WTC11 (cell line): Measurements from ENCODE around the gene PDCD1. TPM values are rescaled to one million over a fixed set of nuclear protein-coding genes. Genes with fewer than 3 reads are reported as not detected.

Source experiments
- ARID4B ChIP-seq: sonication (generic); formaldehyde crosslinking; IDR thresholded peaks from 2 replicates; pipeline ENCODE4 v1.8.0; 2023; ENCODE audit warnings: missing genetic modification reagents, mild to moderate bottlenecking, borderline replicate concordance
- CREB1 ChIP-seq: sonication (generic); formaldehyde crosslinking; IDR thresholded peaks from 2 replicates; pipeline ENCODE4 v1.8.0; 2023; ENCODE audit warnings: mild to moderate bottlenecking, missing genetic modification reagents
- CREM ChIP-seq: sonication (generic); formaldehyde crosslinking; IDR thresholded peaks from 2 replicates; pipeline ENCODE4 v1.8.1; 2022; ENCODE audit warnings: mild to moderate bottlenecking, missing genetic modification reagents, moderate library complexity
- E2F5 ChIP-seq: sonication (generic); formaldehyde crosslinking; IDR thresholded peaks from 2 replicates; pipeline ENCODE4 v1.8.1; 2022; ENCODE audit warnings: mild to moderate bottlenecking, moderate library complexity, missing genetic modification reagents
- ELF4 ChIP-seq: sonication (generic); formaldehyde crosslinking; IDR thresholded peaks from 2 replicates; pipeline ENCODE4 v1.8.1; 2022; ENCODE audit warnings: low read depth, mild to moderate bottlenecking, moderate library complexity, missing genetic modification reagents
- HMGXB4 ChIP-seq: sonication (generic); formaldehyde crosslinking; IDR thresholded peaks from 2 replicates; pipeline ENCODE4 v1.8.1; 2023; ENCODE audit warnings: mild to moderate bottlenecking, moderate library complexity, missing genetic modification reagents
- KAT7 ChIP-seq: sonication (generic); formaldehyde crosslinking; IDR thresholded peaks from 2 replicates; pipeline ENCODE4 v1.8.1; 2023; ENCODE audit warnings: missing genetic modification reagents, mild to moderate bottlenecking, borderline replicate concordance
- MYBL2 ChIP-seq: sonication (generic); formaldehyde crosslinking; IDR thresholded peaks from 2 replicates; pipeline ENCODE4 v1.8.1; 2023; ENCODE audit warnings: mild to moderate bottlenecking, moderate library complexity, missing genetic modification reagents
- NFATC4 ChIP-seq: fragments of 250-450 bp; sonication (Bioruptor Pico); IDR thresholded peaks from 2 replicates; pipeline ENCODE4 v1.9.0; 2021; ENCODE audit warnings: mild to moderate bottlenecking
- PRDM15 ChIP-seq: sonication (generic); formaldehyde crosslinking; IDR thresholded peaks from 2 replicates; pipeline ENCODE4 v1.8.0; 2022; ENCODE audit warnings: missing genetic modification reagents
- PRRX2 ChIP-seq: fragments of 250-450 bp; sonication (Bioruptor Pico); IDR thresholded peaks from 2 replicates; pipeline ENCODE4 v1.8.0; 2021; ENCODE audit warnings: mild to moderate bottlenecking
- STAT6 ChIP-seq: sonication (generic); formaldehyde crosslinking; conservative IDR thresholded peaks from 2 replicates; pipeline ENCODE4 v1.8.1; 2023; ENCODE audit warnings: mild to moderate bottlenecking, low read depth, missing genetic modification reagents, moderate library complexity
- ZBTB21 ChIP-seq: sonication (generic); formaldehyde crosslinking; IDR thresholded peaks from 2 replicates; pipeline ENCODE4 v1.8.1; 2023; ENCODE audit warnings: mild to moderate bottlenecking, missing genetic modification reagents, borderline replicate concordance
- ZNF121 ChIP-seq: sonication (generic); formaldehyde crosslinking; IDR thresholded peaks from 2 replicates; pipeline ENCODE4 v1.8.0; 2023; ENCODE audit warnings: missing genetic modification reagents
- ZNF219 ChIP-seq: sonication (generic); formaldehyde crosslinking; IDR thresholded peaks from 2 replicates; pipeline ENCODE4 v1.8.0; 2023; ENCODE audit warnings: missing genetic modification reagents, mild to moderate bottlenecking, borderline replicate concordance
- ZNF232 ChIP-seq: sonication (generic); formaldehyde crosslinking; IDR thresholded peaks from 2 replicates; pipeline ENCODE4 v1.8.0; 2022; ENCODE audit warnings: mild to moderate bottlenecking, missing genetic modification reagents
- total RNA-seq: library from RNA; stranded (reverse); gene quantifications from 3 replicates; pipeline ENCODE4 v1.2.3, GENCODE V29; 2021
- TF ChIP-seq, protein P1 (sequence below): fragments of 250-450 bp; sonication (Bioruptor Pico); IDR thresholded peaks from 2 replicates; pipeline ENCODE4 v1.8.0; 2021; ENCODE audit warnings: mild to moderate bottlenecking
- TF ChIP-seq, protein P2 (sequence below): sonication (generic); formaldehyde crosslinking; IDR thresholded peaks from 2 replicates; pipeline ENCODE4 v1.8.1; 2022; ENCODE audit warnings: mild to moderate bottlenecking, missing genetic modification reagents, moderate library complexity, borderline replicate concordance
- TF ChIP-seq, protein P3 (sequence below): fragments of 250-450 bp; sonication (Bioruptor Pico); IDR thresholded peaks from 2 replicates; pipeline ENCODE4 v2.1.2; 2022; ENCODE audit warnings: mild to moderate bottlenecking, moderate library complexity

The PDCD1 gene
- total RNA-seq, 1 experiment from 2014 or later: 0.52 TPM

DNA sequence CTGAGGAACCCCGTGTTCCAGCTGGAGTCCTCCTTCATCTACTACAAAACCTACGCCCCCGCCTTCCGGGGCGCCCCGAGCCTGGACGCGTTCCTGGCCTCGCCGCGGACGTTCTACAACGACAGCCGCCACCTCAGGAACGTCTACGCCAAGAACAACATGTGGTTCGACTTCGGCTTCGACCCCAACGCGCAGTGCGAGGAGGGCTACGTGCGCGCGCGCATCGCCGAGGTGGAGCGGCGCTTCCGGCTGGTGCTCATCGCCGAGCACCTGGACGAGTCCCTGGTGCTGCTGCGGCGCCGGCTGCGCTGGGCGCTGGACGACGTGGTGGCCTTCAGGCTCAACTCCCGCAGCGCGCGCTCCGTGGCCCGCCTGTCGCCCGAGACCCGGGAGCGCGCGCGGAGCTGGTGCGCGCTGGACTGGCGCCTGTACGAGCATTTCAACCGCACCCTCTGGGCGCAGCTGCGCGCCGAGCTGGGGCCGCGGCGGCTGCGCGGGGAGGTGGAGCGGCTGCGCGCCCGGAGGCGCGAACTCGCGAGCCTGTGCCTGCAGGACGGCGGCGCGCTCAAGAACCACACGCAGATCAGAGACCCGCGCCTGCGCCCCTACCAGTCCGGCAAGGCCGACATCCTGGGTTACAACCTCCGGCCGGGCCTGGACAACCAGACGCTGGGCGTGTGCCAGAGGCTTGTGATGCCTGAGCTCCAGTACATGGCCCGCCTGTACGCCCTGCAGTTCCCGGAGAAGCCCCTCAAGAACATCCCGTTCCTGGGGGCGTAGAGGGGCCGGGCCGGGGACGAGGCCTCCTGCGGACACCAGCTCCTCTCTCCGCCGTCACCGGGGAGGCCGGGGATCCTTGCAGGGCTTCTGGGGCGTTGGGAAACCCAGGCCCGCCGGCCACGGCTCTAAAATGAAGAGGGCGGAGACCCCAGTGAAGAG lies 55.0 kb downstream of the PDCD1 start (continued):
- no peak for TF ChIP-seq PRRX2
- TF ChIP-seq ZNF219: no peak
- TF ChIP-seq, protein P1, sequence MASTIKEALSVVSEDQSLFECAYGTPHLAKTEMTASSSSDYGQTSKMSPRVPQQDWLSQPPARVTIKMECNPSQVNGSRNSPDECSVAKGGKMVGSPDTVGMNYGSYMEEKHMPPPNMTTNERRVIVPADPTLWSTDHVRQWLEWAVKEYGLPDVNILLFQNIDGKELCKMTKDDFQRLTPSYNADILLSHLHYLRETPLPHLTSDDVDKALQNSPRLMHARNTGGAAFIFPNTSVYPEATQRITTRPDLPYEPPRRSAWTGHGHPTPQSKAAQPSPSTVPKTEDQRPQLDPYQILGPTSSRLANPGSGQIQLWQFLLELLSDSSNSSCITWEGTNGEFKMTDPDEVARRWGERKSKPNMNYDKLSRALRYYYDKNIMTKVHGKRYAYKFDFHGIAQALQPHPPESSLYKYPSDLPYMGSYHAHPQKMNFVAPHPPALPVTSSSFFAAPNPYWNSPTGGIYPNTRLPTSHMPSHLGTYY: no peak
- 0 out of 2 replicates have a peak, but pooled peaks have one; percentile 29 for TF ChIP-seq HMGXB4 (CRISPR knock-in tag)
- TF ChIP-seq ARID4B (CRISPR knock-in tag): no peak
- TF ChIP-seq, protein P2, sequence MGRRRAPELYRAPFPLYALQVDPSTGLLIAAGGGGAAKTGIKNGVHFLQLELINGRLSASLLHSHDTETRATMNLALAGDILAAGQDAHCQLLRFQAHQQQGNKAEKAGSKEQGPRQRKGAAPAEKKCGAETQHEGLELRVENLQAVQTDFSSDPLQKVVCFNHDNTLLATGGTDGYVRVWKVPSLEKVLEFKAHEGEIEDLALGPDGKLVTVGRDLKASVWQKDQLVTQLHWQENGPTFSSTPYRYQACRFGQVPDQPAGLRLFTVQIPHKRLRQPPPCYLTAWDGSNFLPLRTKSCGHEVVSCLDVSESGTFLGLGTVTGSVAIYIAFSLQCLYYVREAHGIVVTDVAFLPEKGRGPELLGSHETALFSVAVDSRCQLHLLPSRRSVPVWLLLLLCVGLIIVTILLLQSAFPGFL (CRISPR knock-in tag): no peak
- TF ChIP-seq ZNF121 (CRISPR knock-in tag): no peak
- TF ChIP-seq ZBTB21 (CRISPR knock-in tag): no peak; the same call in 1 of the 2 replicates
- TF ChIP-seq ZNF232 (CRISPR knock-in tag): no peak
- no peak for TF ChIP-seq KAT7 (CRISPR knock-in tag)
- 0 out of 2 replicates have a peak, but pooled peaks have one; percentile 51 for TF ChIP-seq ELF4 (CRISPR knock-in tag)
- peak; percentile 56; the same call in 1 of the 2 replicates for TF ChIP-seq MYBL2
- TF ChIP-seq, protein P3, sequence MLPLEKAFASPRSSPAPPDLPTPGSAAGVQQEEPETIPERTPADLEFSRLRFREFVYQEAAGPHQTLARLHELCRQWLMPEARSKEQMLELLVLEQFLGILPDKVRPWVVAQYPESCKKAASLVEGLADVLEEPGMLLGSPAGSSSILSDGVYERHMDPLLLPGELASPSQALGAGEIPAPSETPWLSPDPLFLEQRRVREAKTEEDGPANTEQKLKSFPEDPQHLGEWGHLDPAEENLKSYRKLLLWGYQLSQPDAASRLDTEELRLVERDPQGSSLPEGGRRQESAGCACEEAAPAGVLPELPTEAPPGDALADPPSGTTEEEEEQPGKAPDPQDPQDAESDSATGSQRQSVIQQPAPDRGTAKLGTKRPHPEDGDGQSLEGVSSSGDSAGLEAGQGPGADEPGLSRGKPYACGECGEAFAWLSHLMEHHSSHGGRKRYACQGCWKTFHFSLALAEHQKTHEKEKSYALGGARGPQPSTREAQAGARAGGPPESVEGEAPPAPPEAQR (CRISPR knock-in tag): no peak
- 0 out of 2 replicates have a peak, but pooled peaks have one; percentile 60 for TF ChIP-seq STAT6 (CRISPR knock-in tag)
- TF ChIP-seq PRDM15 (CRISPR knock-in tag): no peak
- peak; percentile 46; the same call in 1 of the 2 replicates for TF ChIP-seq CREB1 (CRISPR knock-in tag)
- peak; percentile 94 for TF ChIP-seq E2F5 (CRISPR knock-in tag)
- no peak for TF ChIP-seq NFATC4 (CRISPR knock-in tag)
- no peak; the same call in 1 of the 2 replicates for TF ChIP-seq CREM
